HuH-7.5 (cell line): ENCODE data around the gene REPIN1.

Experiments used
- DNase-seq: peaks from one replicate; pipeline ENCODE4 v3.0.0; 2011; ENCODE audit warnings: low spot score

Gene REPIN1

GRCh38 chr7:150337179-150337578 is 31.4 kb upstream of the REPIN1 start:
- no peak for DNase-seq

GRCh38 chr7:150337659-150338081 is 31.0 kb upstream of the REPIN1 start:
- DNase-seq = no peak

- no peak for DNase-seq
These were observed 30.3 kb upstream of the REPIN1 start for GRCh38 chr7:150338166-150338829.

GRCh38 chr7:150339409-150339809 is 29.2 kb upstream of the REPIN1 start:
- no peak for DNase-seq

- no peak for DNase-seq
These were observed 28.4 kb upstream of the REPIN1 start for GRCh38 chr7:150340024-150340749.

- DNase-seq = no peak
These were observed 27.8 kb upstream of the REPIN1 start for GRCh38 chr7:150340875-150341262.

- no peak for DNase-seq
These were observed 27.1 kb upstream of the REPIN1 start, which contains the start of gene RARRES2 for GRCh38 chr7:150341263-150342120. Gene RARRES2 (minus strand): TSS chr7:150341629. CDS start chr7:150340609, 1,020 bp downstream.

GRCh38 chr7:150342121-150342408 is 26.6 kb upstream of the REPIN1 start:
- no peak for DNase-seq

- DNase-seq = no peak
These were observed 25.4 kb upstream of the REPIN1 start for GRCh38 chr7:150343225-150343624.

GRCh38 chr7:150344299-150344698 is 24.3 kb upstream of the REPIN1 start:
- DNase-seq = no peak

GRCh38 chr7:150345012-150345411 is 23.6 kb upstream of the REPIN1 start:
- DNase-seq = no peak

GRCh38 chr7:150346922-150347321 is 21.7 kb upstream of the REPIN1 start:
- no peak for DNase-seq

GRCh38 chr7:150351587-150352194 is 16.9 kb upstream of the REPIN1 start:
- no peak for DNase-seq

GRCh38 chr7:150355666-150356059 is 13.0 kb upstream of the REPIN1 start:
- no peak for DNase-seq

GRCh38 chr7:150356265-150356897 is 12.2 kb upstream of the REPIN1 start:
- no peak for DNase-seq

- DNase-seq = no peak
These were observed 11.4 kb upstream of the REPIN1 start for GRCh38 chr7:150357270-150357669.

GRCh38 chr7:150357771-150358427 is 10.7 kb upstream of the REPIN1 start:
- no peak for DNase-seq

- no peak for DNase-seq
These were observed 10.2 kb upstream of the REPIN1 start for GRCh38 chr7:150358433-150358832.

- no peak for DNase-seq
These were observed 9.5 kb upstream of the REPIN1 start for GRCh38 chr7:150358988-150359621.

- DNase-seq = no peak
These were observed 8.8 kb upstream of the REPIN1 start for GRCh38 chr7:150359622-150360362.
